ENCODE measurements around the gene SRGAP1. TPM values are rescaled to one million over a fixed set of nuclear protein-coding genes. Genes with fewer than 3 reads are reported as not detected.
"Not testable (repeated sequence)": the region's sequence is repeated elsewhere in the genome, so short reads cannot be mapped to it uniquely, and the experiment has no call there.

The SRGAP1 gene
- total RNA-seq, 1 donor from 2014 or later = 3.0 TPM

GRCh38 chr12:63877693-63878092, 33.2 kb downstream of the SRGAP1 start:
- Histone ChIP-seq H3K27me3 (no peaks in the 10 kb centered on the region), H3K9ac (no peak overlapping the region), H4K20me1 (ENCODE audit: low read depth) (no peaks in the 10 kb centered on the region), H2AFZ (replicated peaks) (no peak overlapping the region), H3F3A (ENCODE audit: low read depth) (peaks cover 8% of the 10 kb centered on the region), H3K79me2 (ENCODE audit: low read depth) (no peaks in the 10 kb centered on the region), H3K4me2 (no peak overlapping the region), H3K36me3 (no peaks in the 10 kb centered on the region), H3K4me1 (peaks cover 5% of the 10 kb centered on the region), H3K27ac (no peak overlapping the region), H3K4me3 (no peak overlapping the region), H3K9me3 (ENCODE audit: low read depth) (no peaks in the 10 kb centered on the region)
- no peak for DNase-seq (ENCODE audit: low spot score)
- Mint-ChIP-seq H3K4me3 (no peak overlapping the region), H3K27me3 (ENCODE audit: insufficient read depth, low read depth) (peaks cover 3% of the 10 kb centered on the region), H3K27ac (no peak overlapping the region), H3K4me1 (peaks cover 4% of the 10 kb centered on the region), H3K36me3 (peaks cover 4% of the 10 kb centered on the region), H3K9me3 (no peaks in the 10 kb centered on the region)
- TF ChIP-seq EZH2 (IDR thresholded peaks at IDR 0.05) = no peak
- no peak for TF ChIP-seq EZH2phosphoT487 (IDR thresholded peaks at IDR 0.05)
- TF ChIP-seq CTCF (IDR thresholded peaks at IDR 0.05) = no peak

GRCh38 chr12:63880235-63880634, 35.7 kb downstream of the SRGAP1 start:
- not testable (repeated sequence) for H3K27me3 Mint-ChIP-seq (ENCODE audit: insufficient read depth, low read depth); H4K20me1 ChIP-seq (ENCODE audit: low read depth); H3K27ac ChIP-seq; H2AFZ ChIP-seq (replicated peaks); H3K9ac ChIP-seq; H3K9me3 ChIP-seq (ENCODE audit: low read depth); H3K4me3 ChIP-seq; H3K4me2 ChIP-seq; H3K4me3 Mint-ChIP-seq; H3K36me3 Mint-ChIP-seq; H3K9me3 Mint-ChIP-seq; H3K36me3 ChIP-seq; H3K27me3 ChIP-seq; DNase-seq (ENCODE audit: low spot score); H3K79me2 ChIP-seq (ENCODE audit: low read depth)
- Histone ChIP-seq H3K4me1 (peaks cover 10% of the 10 kb centered on the region), H3F3A (ENCODE audit: low read depth) (peaks cover 15% of the 10 kb centered on the region)
- peaks cover 10% of the 10 kb centered on the region for H3K4me1 Mint-ChIP-seq
- peak overlapping the region; percentile 29 for H3K27ac Mint-ChIP-seq

- no peak overlapping the region for H3K4me2 ChIP-seq
- Mint-ChIP-seq H3K4me1 (peaks cover 10% of the 10 kb centered on the region), H3K4me3 (no peak overlapping the region), H3K27me3 (ENCODE audit: insufficient read depth, low read depth) (peaks cover 2% of the 10 kb centered on the region), H3K36me3 (peaks cover 9% of the 10 kb centered on the region), H3K27ac (no peak overlapping the region), H3K9me3 (peaks cover 5% of the 10 kb centered on the region)
- no peak overlapping the region for H3K9ac ChIP-seq
- H2AFZ ChIP-seq (replicated peaks) = no peak overlapping the region
- no peaks in the 10 kb centered on the region for H3K36me3 ChIP-seq
- H3K27ac ChIP-seq = no peak overlapping the region
- H3K27me3 ChIP-seq = no peaks in the 10 kb centered on the region
- H3K4me3 ChIP-seq = no peak overlapping the region
- no peak for DNase-seq (ENCODE audit: low spot score)
- H3K79me2 ChIP-seq (ENCODE audit: low read depth) = no peaks in the 10 kb centered on the region
- peaks cover 15% of the 10 kb centered on the region for H3F3A ChIP-seq (ENCODE audit: low read depth)
- H4K20me1 ChIP-seq (ENCODE audit: low read depth) = no peaks in the 10 kb centered on the region
- no peaks in the 10 kb centered on the region for H3K9me3 ChIP-seq (ENCODE audit: low read depth)
- H3K4me1 ChIP-seq = peaks cover 10% of the 10 kb centered on the region
- TF ChIP-seq CTCF (IDR thresholded peaks at IDR 0.05) (no peak), EZH2 (IDR thresholded peaks at IDR 0.05) (no peak), EZH2phosphoT487 (IDR thresholded peaks at IDR 0.05) (no peak)
These were observed 36.3 kb downstream of the SRGAP1 start for GRCh38 chr12:63880742-63881263.

GRCh38 chr12:63882844-63883243, 38.3 kb downstream of the SRGAP1 start:
- Histone ChIP-seq H4K20me1 (ENCODE audit: low read depth) (no peaks in the 10 kb centered on the region), H2AFZ (replicated peaks) (no peak overlapping the region), H3K9me3 (ENCODE audit: low read depth) (no peaks in the 10 kb centered on the region), H3K27ac (no peak overlapping the region), H3K4me3 (no peak overlapping the region), H3F3A (ENCODE audit: low read depth) (peaks cover 15% of the 10 kb centered on the region), H3K27me3 (no peaks in the 10 kb centered on the region), H3K9ac (no peak overlapping the region), H3K36me3 (no peaks in the 10 kb centered on the region), H3K4me2 (peak overlapping the region; percentile 58), H3K4me1 (peaks cover 10% of the 10 kb centered on the region), H3K79me2 (ENCODE audit: low read depth) (no peaks in the 10 kb centered on the region)
- Mint-ChIP-seq H3K4me3 (no peak overlapping the region), H3K9me3 (peaks cover 5% of the 10 kb centered on the region), H3K27me3 (ENCODE audit: insufficient read depth, low read depth) (peaks cover 2% of the 10 kb centered on the region), H3K4me1 (peaks cover 10% of the 10 kb centered on the region), H3K36me3 (peaks cover 9% of the 10 kb centered on the region), H3K27ac (peak overlapping the region; percentile 37)
- no peak for TF ChIP-seq CTCF (IDR thresholded peaks at IDR 0.05)
- TF ChIP-seq EZH2phosphoT487 (IDR thresholded peaks at IDR 0.05) = no peak
- no peak for TF ChIP-seq EZH2 (IDR thresholded peaks at IDR 0.05)
- peak; percentile 84 for DNase-seq (ENCODE audit: low spot score)
